Upper lobe of left lung (tissue), 6 donors: ENCODE data around the gene SEL1L3. TPM values are rescaled to one million over a fixed set of nuclear protein-coding genes. Genes with fewer than 3 reads are reported as not detected.

ENCODE experiments used
- ATAC-seq, 2 donors: fragments of 200-7000 bp; cut with Tn5 transposase; one replicate each; pipeline ENCODE4 v1.9.1; 2022; ENCODE audit warnings: mild to moderate bottlenecking in 2 of 2, moderate library complexity in 2 of 2; ENCODE audit not compliant: low FRiP score in 2 of 2
- DNase-seq, 2 donors: peaks; one replicate each; pipeline ENCODE4 v3.0.0-alpha.2; 2019 to 2020
- H3K27ac ChIP-seq, 4 donors: fragments of 200-600 bp; sonication (generic); one replicate each; pipeline ENCODE4 v1.5.1; 2016 to 2019
- H3K27me3 ChIP-seq, 4 donors: fragments of 200-600 bp; sonication (generic); one replicate each; pipeline ENCODE4 v1.5.1; 2017 to 2019
- H3K36me3 ChIP-seq, 4 donors: fragments of 200-600 bp; sonication (generic); one replicate each; pipeline ENCODE4 v1.5.1; 2016 to 2019
- H3K4me1 ChIP-seq, 4 donors: fragments of 200-600 bp; sonication (generic); one replicate each; pipeline ENCODE4 v1.5.1; 2018 to 2019
- H3K4me3 ChIP-seq, 4 donors: fragments of 200-600 bp; sonication (generic); one replicate each; pipeline ENCODE4 v1.5.1; 2017 to 2019; ENCODE audit warnings: mild to moderate bottlenecking in 2 of 4, moderate library complexity in 1 of 4
- H3K9me3 ChIP-seq, 4 donors: fragments of 200-600 bp; sonication (generic); one replicate each; pipeline ENCODE4 v1.5.1; 2018 to 2019
- CTCF ChIP-seq, 6 experiments: fragments of 450-650 bp in 4 of 6; fragments of 200-600 bp in 2 of 6; sonication (generic) in 2 of 6; IDR thresholded peaks; one replicate each; pipeline ENCODE4 v1.5.1; 2016 to 2019; ENCODE audit warnings: antibody characterized with exemption in 6 of 6
- EP300 ChIP-seq, 4 donors: sonication (generic); formaldehyde crosslinking; IDR thresholded peaks; one replicate each; pipeline ENCODE4 v1.5.1; 2017; ENCODE audit warnings: antibody characterized with exemption in 4 of 4, control low read depth in 2 of 4
- POLR2A ChIP-seq, 4 donors: fragments of 450-650 bp; IDR thresholded peaks; one replicate each; pipeline ENCODE4 v1.5.1; 2016 to 2017; ENCODE audit warnings: antibody characterized with exemption in 4 of 4, mild to moderate bottlenecking in 2 of 4
- POLR2AphosphoS5 ChIP-seq, 2 donors: sonication (generic); formaldehyde crosslinking; IDR thresholded peaks; one replicate each; pipeline ENCODE4 v1.5.1; 2017; ENCODE audit warnings: antibody characterized with exemption in 2 of 2
- WGBS, 2 donors: methylation state at CpG; one replicate each; pipeline ENCODE4 v1.1.5; 2017 to 2018; 5-methylcytosine and 5-hydroxymethylcytosine counted together
- total RNA-seq, 6 donors: library from RNA; depleted of rRNA in 4 of 6; stranded (reverse); fragments of >200 nt in 4 of 6; gene quantifications; one replicate each; pipeline versions ENCODE4 v1.1.0 to v1.2.1, GENCODE V29; 2016 to 2021
- donor health status: DM: no; HTN: no; CAD: no; lungs with moderate emphysema.
- donor health status: DM: no; HTN: yes; CAD: no; lungs with severe emphysema.

The SEL1L3 gene
- total RNA-seq, 6 donors from 2014 or later, result 41.7 to 197 (median 64.7) TPM

GRCh38 chr4:25790024-25790423 is 72.8 kb downstream of the SEL1L3 start:
- TF ChIP-seq EP300 (IDR thresholded peaks at IDR 0.05) (no peak), CTCF (IDR thresholded peaks at IDR 0.05) (no peak), POLR2A (IDR thresholded peaks at IDR 0.05) (no peak), POLR2AphosphoS5 (IDR thresholded peaks at IDR 0.05) (no peak)
- ATAC-seq (no peak), DNase-seq (no peak)
- Histone ChIP-seq H3K4me1 (no peaks in the 10 kb centered on the region), H3K4me3 (no peak overlapping the region), H3K36me3 (peaks cover 0 to 34% (median 9%) of the 10 kb centered on the region in 4 donors), H3K9me3 (no peaks in the 10 kb centered on the region), H3K27me3 (no peaks in the 10 kb centered on the region), H3K27ac (no peak overlapping the region)
- WGBS, 2 donors, result 88 to 98% methylated on average over 5 of the region's 5 CpGs

- Histone ChIP-seq H3K27me3 (no peaks in the 10 kb centered on the region), H3K4me3 (no peak overlapping the region), H3K9me3 (no peaks in the 10 kb centered on the region), H3K36me3 (peaks cover 0 to 47% (median 10%) of the 10 kb centered on the region in 4 donors), H3K27ac (no peak overlapping the region), H3K4me1 (no peaks in the 10 kb centered on the region)
- DNase-seq (no peak), ATAC-seq (no peak)
- TF ChIP-seq CTCF (IDR thresholded peaks at IDR 0.05), result no peak
- no peak for TF ChIP-seq POLR2AphosphoS5 (IDR thresholded peaks at IDR 0.05)
- no peak for TF ChIP-seq EP300 (IDR thresholded peaks at IDR 0.05)
- WGBS, 2 donors, result 67 to 86% methylated on average over 4 of the region's 4 CpGs
Measured at GRCh38 chr4:25788703-25789238, 74.0 kb downstream of the SEL1L3 start.

DNA sequence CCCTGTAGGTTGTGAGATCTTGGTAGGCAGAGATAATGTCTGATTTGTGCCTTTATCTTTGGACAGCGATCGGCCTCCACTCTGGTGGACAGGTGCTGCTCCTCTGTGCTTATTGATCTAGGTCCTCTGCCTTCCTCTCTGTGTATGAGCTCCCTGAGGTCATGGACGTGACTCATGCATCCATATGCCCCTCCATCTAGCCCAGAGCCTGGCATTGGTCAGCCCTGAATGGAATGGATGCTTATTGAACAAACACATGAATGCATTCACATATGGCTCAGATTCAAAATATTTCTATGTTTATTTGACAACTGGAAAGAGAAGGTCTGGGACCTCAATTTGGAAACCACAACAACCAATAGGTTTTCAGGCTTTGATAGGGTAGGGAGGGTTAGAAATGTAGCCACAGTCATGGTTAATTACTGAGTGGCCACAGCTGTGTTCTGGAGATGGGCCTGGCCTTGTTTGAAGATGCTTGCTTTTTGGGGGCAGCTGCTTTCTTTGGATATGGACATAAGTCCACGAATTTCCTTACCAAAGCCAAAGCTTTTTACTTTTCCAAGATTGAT is 76.2 kb downstream of the SEL1L3 start:
- ATAC-seq (no peak), DNase-seq (no peak)
- 94 to 95% methylated on average over 4 of the region's 4 CpGs for WGBS, 2 donors
- Histone ChIP-seq H3K4me3 (no peak overlapping the region), H3K9me3 (no peaks in the 10 kb centered on the region), H3K27me3 (no peaks in the 10 kb centered on the region), H3K4me1 (no peaks in the 10 kb centered on the region), H3K27ac (no peak overlapping the region), H3K36me3 (peaks cover 0 to 62% (median 19%) of the 10 kb centered on the region in 4 donors)
- no peak for TF ChIP-seq EP300 (IDR thresholded peaks at IDR 0.05)
- no peak for TF ChIP-seq POLR2AphosphoS5 (IDR thresholded peaks at IDR 0.05)
- TF ChIP-seq POLR2A (IDR thresholded peaks at IDR 0.05), result no peak
- TF ChIP-seq CTCF (IDR thresholded peaks at IDR 0.05), result no peak

DNA sequence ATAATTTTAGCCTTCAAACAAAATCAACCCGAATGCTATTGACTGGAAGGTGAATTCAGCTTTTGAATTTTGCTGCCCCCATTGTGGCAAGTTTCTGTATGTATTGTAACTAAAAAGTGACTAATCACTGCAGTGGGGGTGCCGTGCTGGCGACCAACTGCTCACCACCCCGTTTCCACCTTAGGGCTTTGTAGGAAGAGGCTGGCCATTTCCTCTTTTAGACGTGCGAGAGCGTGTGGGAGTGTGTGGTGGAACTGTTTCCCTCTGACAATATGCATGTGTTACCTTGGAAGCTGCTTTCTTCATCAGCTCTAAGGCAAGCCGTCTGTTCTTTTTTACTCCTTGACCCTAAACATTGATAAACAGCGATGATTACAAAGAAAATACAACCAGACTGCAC is 78.8 kb downstream of the SEL1L3 start:
- peaks cover 0 to 82% (median 30%) of the 10 kb centered on the region in 4 donors for H3K36me3 ChIP-seq
- H3K4me1 ChIP-seq, result no peaks in the 10 kb centered on the region
- TF ChIP-seq POLR2A (IDR thresholded peaks at IDR 0.05) (no peak), CTCF (IDR thresholded peaks at IDR 0.05) (no peak), EP300 (IDR thresholded peaks at IDR 0.05) (no peak), POLR2AphosphoS5 (IDR thresholded peaks at IDR 0.05) (no peak)

GRCh38 chr4:25783126-25783525 is 79.7 kb downstream of the SEL1L3 start:
- Histone ChIP-seq H3K27ac (no peak overlapping the region), H3K4me3 (no peak overlapping the region), H3K36me3 (peaks cover 0 to 90% (median 32%) of the 10 kb centered on the region in 4 donors), H3K9me3 (no peaks in the 10 kb centered on the region), H3K4me1 (no peaks in the 10 kb centered on the region), H3K27me3 (no peaks in the 10 kb centered on the region)
- DNase-seq (no peak), ATAC-seq (no peak)
- TF ChIP-seq POLR2AphosphoS5 (IDR thresholded peaks at IDR 0.05) (no peak), POLR2A (IDR thresholded peaks at IDR 0.05) (no peak), EP300 (IDR thresholded peaks at IDR 0.05) (no peak), CTCF (IDR thresholded peaks at IDR 0.05) (no peak)
- WGBS, 2 donors, result 58 to 88% methylated on average over 1 of the region's 1 CpG

More for the DNA sequence above, 78.8 kb downstream of the SEL1L3 start:
- no peak overlapping the region for H3K27ac ChIP-seq
- H3K27me3 ChIP-seq, result no peaks in the 10 kb centered on the region
- ATAC-seq, result peak in 1 of 2 donors; percentile 47
- no peak for DNase-seq
- H3K4me3 ChIP-seq, result no peak overlapping the region
- no peaks in the 10 kb centered on the region for H3K9me3 ChIP-seq
- WGBS, 2 donors, result 41 to 69% methylated on average over 9 of the region's 9 CpGs
